C4-2B (cell line): Measurements from ENCODE around the gene CX3CR1.

Source experiments
- H3K27ac ChIP-seq: fragments of 450-650 bp; 2 replicates; pipeline ENCODE4 v1.5.1; 2017
- CTCF ChIP-seq: fragments of 450-650 bp; conservative IDR thresholded peaks from 2 replicates; pipeline ENCODE4 v1.5.1; 2017; ENCODE audit warnings: mild to moderate bottlenecking
- ZFX ChIP-seq: fragments of 450-650 bp; IDR thresholded peaks from 2 replicates; pipeline ENCODE4 v1.6.1; 2017

The CX3CR1 gene

GRCh38 chr3:39275052-39275451 lies 4.8 kb downstream of the CX3CR1 start:
- TF ChIP-seq ZFX (no peak), CTCF (no peak)

GRCh38 chr3:39273119-39273518 lies 6.7 kb downstream of the CX3CR1 start:
- H3K27ac ChIP-seq: no peak overlapping the region
- TF ChIP-seq ZFX: no peak

More at GRCh38 chr3:39275052-39275451, 4.8 kb downstream of the CX3CR1 start:
- no peak overlapping the region for H3K27ac ChIP-seq

- TF ChIP-seq CTCF (no peak), ZFX (no peak)
- H3K27ac ChIP-seq: no peak overlapping the region
Observed at GRCh38 chr3:39272191-39272590, 7.6 kb downstream of the CX3CR1 start.

GRCh38 chr3:39271363-39271914 lies 8.4 kb downstream of the CX3CR1 start:
- no peak overlapping the region for H3K27ac ChIP-seq
- TF ChIP-seq CTCF: no peak
- TF ChIP-seq ZFX: no peak

- no peak for TF ChIP-seq ZFX
- no peak for TF ChIP-seq CTCF
- no peak overlapping the region for H3K27ac ChIP-seq
Observed at GRCh38 chr3:39269528-39269927, 10.3 kb downstream of the CX3CR1 start.

- no peak overlapping the region for H3K27ac ChIP-seq
- TF ChIP-seq ZFX (no peak), CTCF (no peak)
Observed at GRCh38 chr3:39268549-39268900, 11.3 kb downstream of the CX3CR1 start.

GRCh38 chr3:39267631-39268548 lies 11.9 kb downstream of the CX3CR1 start:
- TF ChIP-seq ZFX (no peak), CTCF (no peak)

GRCh38 chr3:39264053-39264452 lies 15.8 kb downstream of the CX3CR1 start:
- H3K27ac ChIP-seq: no peak overlapping the region
- TF ChIP-seq ZFX: no peak
- no peak for TF ChIP-seq CTCF

More at GRCh38 chr3:39267631-39268548, 11.9 kb downstream of the CX3CR1 start:
- H3K27ac ChIP-seq: no peak overlapping the region
